Measurements from ENCODE around the gene GNB1. TPM values are rescaled to one million over a fixed set of nuclear protein-coding genes. Genes with fewer than 3 reads are reported as not detected.

GNB1 gene
- total and polyA plus RNA-seq, 2 of the 4 experiments (the other 2 are of a cell fraction): 73.5 to 371 TPM

GRCh38 chr1:1928231-1929101 lies 37.6 kb upstream of the GNB1 start:
- no peak overlapping the region for H3K18ac ChIP-seq (ENCODE audit: low read depth, low read length)
- intact Hi-C loops (cut with micrococcal nuclease): no loop called here
- H4K5ac ChIP-seq (ENCODE audit: low read depth, low read length): no peak overlapping the region

More at GRCh38 chr1:1928231-1929101, 37.6 kb upstream of the GNB1 start:
- no peak overlapping the region for H2BK15ac ChIP-seq (ENCODE audit: low read depth, low read length)
- H2BK20ac ChIP-seq (ENCODE audit: low read depth, low read length): no peak overlapping the region
- H4K8ac ChIP-seq (ENCODE audit: low read depth in 2 of 2, low read length in 2 of 2): no peak overlapping the region
- no peaks in the 10 kb centered on the region for H4K20me1 ChIP-seq (ENCODE audit: insufficient read depth, low read length)
- H3K56ac ChIP-seq (ENCODE audit: extremely low read depth, insufficient read depth, low read length): no peak overlapping the region
- H3K4me3 ChIP-seq (ENCODE audit: insufficient read depth, low read depth, low read length): no peak overlapping the region
- POLR2A ChIA-PET (ENCODE audit: unreplicated experiment): no interaction called here
- no peak overlapping the region for H3K4me2 ChIP-seq (ENCODE audit: low read depth, low read length)
- DNase-seq (no peak), ATAC-seq (ENCODE audit: low read depth) (no peak)
- H3K4ac ChIP-seq (ENCODE audit: low read depth, low read length): no peak overlapping the region
- H3K14ac ChIP-seq (replicated peaks; ENCODE audit: low read depth, low read length): no peak overlapping the region
- no peak overlapping the region for H2AFZ ChIP-seq (replicated peaks; ENCODE audit: low read length, poor library complexity)
- BruUV-seq (replicated peaks): no TSS peak
- no peak overlapping the region for H2BK120ac ChIP-seq (ENCODE audit: low read depth, low read length)
- TF ChIP-seq RFX5 (IDR thresholded peaks at IDR 0.05; ENCODE audit: low read depth, low read length): no peak
- no peak for TF ChIP-seq USF2 (IDR thresholded peaks at IDR 0.05; ENCODE audit: low read depth, low read length)
- TF ChIP-seq CTCF (conservative IDR thresholded peaks at IDR 0.05; ENCODE audit: low read depth, low read length): no peak
- no peak for TF ChIP-seq RCOR1 (IDR thresholded peaks at IDR 0.05; ENCODE audit: insufficient replicate concordance, low read length)
- no peak for TF ChIP-seq SMC3 (IDR thresholded peaks at IDR 0.05; ENCODE audit: low read depth, low read length)
- TF ChIP-seq ELK1 (IDR thresholded peaks at IDR 0.05; ENCODE audit: borderline replicate concordance, low read depth, low read length): no peak
- TF ChIP-seq CEBPB (IDR thresholded peaks at IDR 0.05; ENCODE audit: low read depth, low read length): no peak
- no peak for TF ChIP-seq FOS (IDR thresholded peaks at IDR 0.05; ENCODE audit: low read depth, low read length)
- no peak for TF ChIP-seq BHLHE40 (IDR thresholded peaks at IDR 0.05; ENCODE audit: low read depth, low read length)
- TF ChIP-seq MXI1 (IDR thresholded peaks at IDR 0.05; ENCODE audit: borderline replicate concordance, low read depth, low read length): no peak
- TF ChIP-seq MAFK (IDR thresholded peaks at IDR 0.05; ENCODE audit: low read depth, low read length): no peak
- no peak for TF ChIP-seq NFE2L2 (IDR thresholded peaks at IDR 0.05; ENCODE audit: low read depth, low read length)
- TF ChIP-seq POLR2A (IDR thresholded peaks at IDR 0.05; ENCODE audit: low read depth, low read length): no peak
- TF ChIP-seq MAZ (IDR thresholded peaks at IDR 0.05; ENCODE audit: borderline replicate concordance, low read depth, low read length): no peak
- TF ChIP-seq RAD21 (IDR thresholded peaks at IDR 0.05; ENCODE audit: low read length): no peak
- no peaks in the 10 kb centered on the region for H3K36me3 ChIP-seq (ENCODE audit: control insufficient read depth, insufficient read depth, low read length)
- no peak overlapping the region for H4K91ac ChIP-seq (ENCODE audit: insufficient read depth, low read depth, low read length)
- no peak overlapping the region for H3K23ac ChIP-seq (ENCODE audit: low read depth, low read length)
- in situ Hi-C loops (cut with MboI; ENCODE audit: low sequenced_read_pairs): no loop called here
- H3K27ac ChIP-seq (ENCODE audit: insufficient read depth, low read length): no peak overlapping the region
- no peak overlapping the region for H2BK5ac ChIP-seq (ENCODE audit: low read depth, low read length, poor library complexity, severe bottlenecking)
- H3K4me1 ChIP-seq (ENCODE audit: control insufficient read depth, insufficient read depth, low read length): no peaks in the 10 kb centered on the region
- H3K9me3 ChIP-seq (ENCODE audit: control insufficient read depth, insufficient read depth, low read length): no peaks in the 10 kb centered on the region
- CTCF ChIA-PET: no interaction called here
- no peaks in the 10 kb centered on the region for H3K79me1 ChIP-seq (ENCODE audit: low read depth in 1 of 2, low read length in 2 of 2)
- H3K9ac ChIP-seq (ENCODE audit: low read depth, low read length): no peak overlapping the region
- H2AK9ac ChIP-seq (replicated peaks; ENCODE audit: low read depth, low read length, poor library complexity): no peak overlapping the region
- no peaks in the 10 kb centered on the region for H3K9me1 ChIP-seq (ENCODE audit: insufficient read depth, low read length)
- dilution Hi-C loops (cut with HindIII; ENCODE audit: low sequenced_read_pairs, unreplicated experiment): no loop called here
- no peak overlapping the region for H2AK5ac ChIP-seq (ENCODE audit: low read depth, low read length)
- WGBS, 2 experiments (ENCODE audit: extremely low coverage in 2 of 2, insufficient read length in 1 of 2): 65% methylated on average over 15 of the region's 34 CpGs; no CpG with 5 or more reads in 1 of the 2 experiments
- H3K27me3 ChIP-seq (ENCODE audit: control insufficient read depth, insufficient read depth, low read length): peaks cover 5% of the 10 kb centered on the region; the same call in 1 of the 2 replicates

Measured in IMR-90 (cell line).